Measurements from ENCODE around the gene SNRNP40. TPM values are rescaled to one million over a fixed set of nuclear protein-coding genes. Genes with fewer than 3 reads are reported as not detected.
A peak's percentile ranks its signal among the peaks of the same experiment; 100 is the strongest.
"Not testable (repeated sequence)": the region's sequence is repeated elsewhere in the genome, so short reads cannot be mapped to it uniquely, and the experiment has no call there.

SNRNP40 gene
- total and polyA plus RNA-seq, 5 donors from 2014 or later, result 48.3 to 128 (median 108) TPM

- DNase-seq (no peak), ATAC-seq (ENCODE audit: low read depth in 2 of 2) (no peak)
- Histone ChIP-seq H3K4me3 (ENCODE audit: low read depth, low read length) (no peak overlapping the region), H3K27me3 (ENCODE audit: control insufficient read depth, insufficient read depth, low read length) (no peaks in the 10 kb centered on the region), H3K27ac (ENCODE audit: insufficient read depth, low read length, poor library complexity, severe bottlenecking) (no peak overlapping the region), H3K9me3 (ENCODE audit: control insufficient read depth in 2 of 2, low read length in 2 of 2) (no peaks in the 10 kb centered on the region), H3K4me1 (ENCODE audit: control insufficient read depth, insufficient read depth, low read length, poor library complexity, severe bottlenecking) (peaks cover 23% of the 10 kb centered on the region), H3K36me3 (ENCODE audit: control insufficient read depth, insufficient read depth, low read length) (peaks cover 7% of the 10 kb centered on the region)
- Mint-ChIP-seq H3K4me1 (peaks cover 15 to 36% (median 25%) of the 10 kb centered on the region in 4 donors), H3K27me3 (no peaks in the 10 kb centered on the region), H3K4me3 (no peak overlapping the region), H3K36me3 (peaks cover 11% of the 10 kb centered on the region), H3K9me3 (no peaks in the 10 kb centered on the region), H3K27ac (peak overlapping the region in 1 of 3 donors; percentile 67)
Measured at GRCh38 chr1:31300193-31300592, 3.6 kb upstream of the SNRNP40 start.

- Mint-ChIP-seq H3K9me3 (no peaks in the 10 kb centered on the region), H3K4me3 (peak overlapping the region in 2 of 4 donors; percentile 19 to 30), H3K27me3 (no peaks in the 10 kb centered on the region), H3K4me1 (peaks cover 18 to 36% (median 29%) of the 10 kb centered on the region in 4 donors), H3K27ac (peak overlapping the region in 2 of 3 donors; percentile 8 to 67), H3K36me3 (peaks cover 11% of the 10 kb centered on the region)
- H3K27me3 ChIP-seq (ENCODE audit: control insufficient read depth, insufficient read depth, low read length), result no peaks in the 10 kb centered on the region
- H3K9me3 ChIP-seq (ENCODE audit: control insufficient read depth in 2 of 2, low read length in 2 of 2), result no peaks in the 10 kb centered on the region
- no peak overlapping the region for H3K27ac ChIP-seq (ENCODE audit: insufficient read depth, low read length, poor library complexity, severe bottlenecking)
- DNase-seq (no peak), ATAC-seq (ENCODE audit: low read depth in 2 of 2) (no peak)
- H3K36me3 ChIP-seq (ENCODE audit: control insufficient read depth, insufficient read depth, low read length), result peaks cover 7% of the 10 kb centered on the region
- H3K4me1 ChIP-seq (ENCODE audit: control insufficient read depth, insufficient read depth, low read length, poor library complexity, severe bottlenecking), result peaks cover 28% of the 10 kb centered on the region
- H3K4me3 ChIP-seq (ENCODE audit: low read depth, low read length), result no peak overlapping the region
Measured at GRCh38 chr1:31299365-31299764, 2.8 kb upstream of the SNRNP40 start.

GRCh38 chr1:31297277-31298247, 974 bp upstream of the SNRNP40 start:
- no peak for ATAC-seq (ENCODE audit: low read depth in 2 of 2)
- H3K27ac Mint-ChIP-seq, result no peak overlapping the region
- H3K27me3 Mint-ChIP-seq, result no peaks in the 10 kb centered on the region
- no peak overlapping the region for H3K4me3 Mint-ChIP-seq
- DNase-seq, result peak in 1 of 3 donors; percentile 26
- peaks cover 15% of the 10 kb centered on the region for H3K36me3 Mint-ChIP-seq
- Histone ChIP-seq H3K27me3 (ENCODE audit: control insufficient read depth, insufficient read depth, low read length) (no peaks in the 10 kb centered on the region), H3K36me3 (ENCODE audit: control insufficient read depth, insufficient read depth, low read length) (peaks cover 13% of the 10 kb centered on the region), H3K27ac (ENCODE audit: insufficient read depth, low read length, poor library complexity, severe bottlenecking) (peak overlapping the region; percentile 80), H3K4me1 (ENCODE audit: control insufficient read depth, insufficient read depth, low read length, poor library complexity, severe bottlenecking) (peaks cover 28% of the 10 kb centered on the region), H3K4me3 (ENCODE audit: low read depth, low read length) (peak overlapping the region; percentile 96), H3K9me3 (ENCODE audit: control insufficient read depth in 2 of 2, low read length in 2 of 2) (no peaks in the 10 kb centered on the region)
- peaks cover 18 to 39% (median 28%) of the 10 kb centered on the region in 4 donors for H3K4me1 Mint-ChIP-seq
- no peaks in the 10 kb centered on the region for H3K9me3 Mint-ChIP-seq

GRCh38 chr1:31295874-31296485, 608 bp downstream of the SNRNP40 start:
- Histone ChIP-seq H3K27ac (ENCODE audit: insufficient read depth, low read length, poor library complexity, severe bottlenecking) (peak overlapping the region; percentile 79), H3K36me3 (ENCODE audit: control insufficient read depth, insufficient read depth, low read length) (peaks cover 25% of the 10 kb centered on the region), H3K27me3 (ENCODE audit: control insufficient read depth, insufficient read depth, low read length) (no peaks in the 10 kb centered on the region), H3K4me3 (ENCODE audit: low read depth, low read length) (peak overlapping the region; percentile 97), H3K4me1 (ENCODE audit: control insufficient read depth, insufficient read depth, low read length, poor library complexity, severe bottlenecking) (peaks cover 28% of the 10 kb centered on the region), H3K9me3 (ENCODE audit: control insufficient read depth in 2 of 2, low read length in 2 of 2) (no peaks in the 10 kb centered on the region)
- peaks cover 18% of the 10 kb centered on the region for H3K36me3 Mint-ChIP-seq
- no peak overlapping the region for H3K27ac Mint-ChIP-seq
- H3K9me3 Mint-ChIP-seq, result no peaks in the 10 kb centered on the region
- peak in 1 of 3 donors; percentile 21 for DNase-seq
- H3K4me3 Mint-ChIP-seq, result no peak overlapping the region
- no peaks in the 10 kb centered on the region for H3K27me3 Mint-ChIP-seq
- peaks cover 13 to 41% (median 24%) of the 10 kb centered on the region in 4 donors for H3K4me1 Mint-ChIP-seq
- no peak for ATAC-seq (ENCODE audit: low read depth in 2 of 2)

- Histone ChIP-seq H3K4me3 (ENCODE audit: low read depth, low read length) (no peak overlapping the region), H3K27me3 (ENCODE audit: control insufficient read depth, insufficient read depth, low read length) (no peaks in the 10 kb centered on the region), H3K4me1 (ENCODE audit: control insufficient read depth, insufficient read depth, low read length, poor library complexity, severe bottlenecking) (no peaks in the 10 kb centered on the region), H3K36me3 (ENCODE audit: control insufficient read depth, insufficient read depth, low read length) (peaks cover 74% of the 10 kb centered on the region), H3K9me3 (ENCODE audit: control insufficient read depth in 2 of 2, low read length in 2 of 2) (no peaks in the 10 kb centered on the region), H3K27ac (ENCODE audit: insufficient read depth, low read length, poor library complexity, severe bottlenecking) (no peak overlapping the region)
- H3K4me3 Mint-ChIP-seq, result no peak overlapping the region
- H3K36me3 Mint-ChIP-seq, result peaks cover 36% of the 10 kb centered on the region
- peak overlapping the region in 1 of 3 donors; percentile 48 for H3K27ac Mint-ChIP-seq
- DNase-seq, result no peak
- H3K27me3 Mint-ChIP-seq, result no peaks in the 10 kb centered on the region
- ATAC-seq (ENCODE audit: low read depth in 2 of 2), result no peak
- H3K4me1 Mint-ChIP-seq, result peaks cover 6 to 20% (median 10%) of the 10 kb centered on the region in 4 donors
- H3K9me3 Mint-ChIP-seq, result peaks cover 0 to 2% (median 0%) of the 10 kb centered on the region in 7 donors
Measured at GRCh38 chr1:31289021-31289420, 7.6 kb downstream of the SNRNP40 start.

GRCh38 chr1:31287791-31288190, 8.8 kb downstream of the SNRNP40 start:
- peaks cover 77% of the 10 kb centered on the region for H3K36me3 ChIP-seq (ENCODE audit: control insufficient read depth, insufficient read depth, low read length)
- H3K36me3 Mint-ChIP-seq, result peaks cover 35% of the 10 kb centered on the region
- H3K4me3 ChIP-seq (ENCODE audit: low read depth, low read length); DNase-seq; H3K27me3 Mint-ChIP-seq; H3K4me3 Mint-ChIP-seq; ATAC-seq (ENCODE audit: low read depth in 2 of 2); H3K27ac ChIP-seq (ENCODE audit: insufficient read depth, low read length, poor library complexity, severe bottlenecking); H3K27ac Mint-ChIP-seq; H3K9me3 Mint-ChIP-seq; H3K4me1 ChIP-seq (ENCODE audit: control insufficient read depth, insufficient read depth, low read length, poor library complexity, severe bottlenecking); H3K9me3 ChIP-seq (ENCODE audit: control insufficient read depth in 2 of 2, low read length in 2 of 2); H3K27me3 ChIP-seq (ENCODE audit: control insufficient read depth, insufficient read depth, low read length): not testable (repeated sequence)
- H3K4me1 Mint-ChIP-seq, result peaks cover 3 to 13% (median 7%) of the 10 kb centered on the region in 4 donors

GRCh38 chr1:31282426-31282825, 14.2 kb downstream of the SNRNP40 start:
- H3K4me1 ChIP-seq (ENCODE audit: control insufficient read depth, insufficient read depth, low read length, poor library complexity, severe bottlenecking); H3K4me3 Mint-ChIP-seq; ATAC-seq (ENCODE audit: low read depth in 2 of 2); H3K27me3 ChIP-seq (ENCODE audit: control insufficient read depth, insufficient read depth, low read length); H3K27ac Mint-ChIP-seq; H3K27me3 Mint-ChIP-seq; H3K9me3 ChIP-seq (ENCODE audit: control insufficient read depth in 2 of 2, low read length in 2 of 2); H3K4me3 ChIP-seq (ENCODE audit: low read depth, low read length); H3K27ac ChIP-seq (ENCODE audit: insufficient read depth, low read length, poor library complexity, severe bottlenecking); H3K9me3 Mint-ChIP-seq; DNase-seq: not testable (repeated sequence)
- peaks cover 5 to 18% (median 13%) of the 10 kb centered on the region in 4 donors for H3K4me1 Mint-ChIP-seq
- H3K36me3 ChIP-seq (ENCODE audit: control insufficient read depth, insufficient read depth, low read length), result peaks cover 75% of the 10 kb centered on the region
- peaks cover 44% of the 10 kb centered on the region for H3K36me3 Mint-ChIP-seq
